ENCODE data around the gene ZSCAN2. TPM values are rescaled to one million over a fixed set of nuclear protein-coding genes. Genes with fewer than 3 reads are reported as not detected.

The ZSCAN2 gene
- polyA plus RNA-seq, 2 donors = 0.71 to 0.81 TPM

Other genes with a start within 250 kb of the ZSCAN2 start
- 10 to 100 TPM; 15.8 to 16.6 TPM for gene WDR73, start 53.3 kb downstream of the ZSCAN2 start, polyA plus RNA-seq
- gene NMB, start 57.2 kb downstream of the ZSCAN2 start, polyA plus RNA-seq = 1 to 10 TPM; 1.5 to 5.2 TPM
- 10 to 100 TPM; 67.3 to 74.6 TPM for gene SEC11A, start 115.1 kb downstream of the ZSCAN2 start, polyA plus RNA-seq
- gene ZNF592, start 147.6 kb downstream of the ZSCAN2 start, polyA plus RNA-seq = 1 to 10 TPM; 4.8 to 6.1 TPM
- 10 to 100 TPM in 1 of 2 donors, 1 to 10 TPM in 1; 1.8 to 10.5 TPM for gene ALPK3, start 216.3 kb downstream of the ZSCAN2 start, polyA plus RNA-seq